HG03159 (cell line): ENCODE data around the gene DDOST.
"Not testable (repeated sequence)": the region's sequence is repeated elsewhere in the genome, so short reads cannot be mapped to it uniquely, and the experiment has no call there.

Source experiments
- ATAC-seq: cut with Tn5 transposase; IDR thresholded peaks from one replicate; pipeline ENCODE4 v1.9.1; 2021; ENCODE audit warnings: mild to moderate bottlenecking, moderate library complexity; ENCODE audit not compliant: unreplicated experiment

Gene DDOST

GRCh38 chr1:20693623-20694022 is 32.5 kb upstream of the DDOST start:
- ATAC-seq, result no peak

GRCh38 chr1:20691872-20692271 is 30.7 kb upstream of the DDOST start:
- no peak for ATAC-seq

- ATAC-seq, result no peak
Measured at GRCh38 chr1:20689645-20690056, 28.5 kb upstream of the DDOST start.

- no peak for ATAC-seq
Measured at GRCh38 chr1:20686883-20687725, 25.9 kb upstream of the DDOST start.

GRCh38 chr1:20685741-20686140 is 24.6 kb upstream of the DDOST start:
- no peak for ATAC-seq

- ATAC-seq, result no peak
Measured at GRCh38 chr1:20685099-20685662, 24.0 kb upstream of the DDOST start.

GRCh38 chr1:20684651-20685050 is 23.5 kb upstream of the DDOST start:
- no peak for ATAC-seq

- ATAC-seq, result no peak
Measured at GRCh38 chr1:20684050-20684620, 23.0 kb upstream of the DDOST start.

GRCh38 chr1:20683614-20684013 is 22.4 kb upstream of the DDOST start:
- ATAC-seq, result no peak

- ATAC-seq, result no peak
Measured at GRCh38 chr1:20682571-20683236, 21.5 kb upstream of the DDOST start.

- ATAC-seq, result no peak
Measured at GRCh38 chr1:20681999-20682398, 20.8 kb upstream of the DDOST start.

- ATAC-seq, result no peak
Measured at GRCh38 chr1:20680269-20680668, 19.1 kb upstream of the DDOST start.

- no peak for ATAC-seq
Measured at GRCh38 chr1:20678599-20678998, 17.4 kb upstream of the DDOST start.

- ATAC-seq, result not testable (repeated sequence)
Measured at GRCh38 chr1:20673626-20674025, 12.5 kb upstream of the DDOST start.

- no peak for ATAC-seq
Measured at GRCh38 chr1:20672265-20672632, 11.1 kb upstream of the DDOST start.

- ATAC-seq, result no peak
Measured at GRCh38 chr1:20670936-20671335, 9.8 kb upstream of the DDOST start.

GRCh38 chr1:20668581-20668980 is 7.4 kb upstream of the DDOST start:
- ATAC-seq, result no peak

GRCh38 chr1:20666804-20667203 is 5.6 kb upstream of the DDOST start:
- ATAC-seq, result no peak

GRCh38 chr1:20666146-20666545 is 5.0 kb upstream of the DDOST start:
- no peak for ATAC-seq

- ATAC-seq, result no peak
Measured at GRCh38 chr1:20665726-20666125, 4.6 kb upstream of the DDOST start.

GRCh38 chr1:20663969-20664715 is 3.0 kb upstream of the DDOST start:
- ATAC-seq, result no peak
